GM21619 (cell line): Measurements from ENCODE around the gene OBSL1.

Experiments used
- ATAC-seq: cut with Tn5 transposase; IDR thresholded peaks from one replicate; pipeline ENCODE4 v1.9.1; 2021; ENCODE audit not compliant: unreplicated experiment

OBSL1 gene

GRCh38 chr2:219567791-219568361, 3.5 kb downstream of the OBSL1 start:
- no peak for ATAC-seq

- ATAC-seq = no peak
These were observed 4.2 kb downstream of the OBSL1 start for GRCh38 chr2:219567131-219567530.

GRCh38 chr2:219566640-219567039, 4.7 kb downstream of the OBSL1 start:
- ATAC-seq = no peak

- ATAC-seq = no peak
These were observed 5.9 kb downstream of the OBSL1 start for GRCh38 chr2:219565130-219566080.

- ATAC-seq = no peak
These were observed 7.9 kb downstream of the OBSL1 start for GRCh38 chr2:219563271-219563928.

GRCh38 chr2:219562049-219563020, 9.0 kb downstream of the OBSL1 start:
- ATAC-seq = no peak

GRCh38 chr2:219561179-219562048, 9.9 kb downstream of the OBSL1 start:
- no peak for ATAC-seq

GRCh38 chr2:219560893-219561178, 10.5 kb downstream of the OBSL1 start:
- ATAC-seq = no peak

GRCh38 chr2:219560037-219560892, 11.1 kb downstream of the OBSL1 start:
- ATAC-seq = no peak

- no peak for ATAC-seq
These were observed 12.0 kb downstream of the OBSL1 start for GRCh38 chr2:219559156-219559915.

GRCh38 chr2:219557791-219558785, 13.3 kb downstream of the OBSL1 start:
- ATAC-seq = no peak

- no peak for ATAC-seq
These were observed 14.0 kb downstream of the OBSL1 start for GRCh38 chr2:219557320-219557719.

- ATAC-seq = no peak
These were observed 14.9 kb downstream of the OBSL1 start for GRCh38 chr2:219556413-219556812.

- ATAC-seq = no peak
These were observed 15.4 kb downstream of the OBSL1 start for GRCh38 chr2:219555956-219556355.

- no peak for ATAC-seq
These were observed 17.0 kb downstream of the OBSL1 start for GRCh38 chr2:219554350-219554749.

- no peak for ATAC-seq
These were observed 17.8 kb downstream of the OBSL1 start for GRCh38 chr2:219553463-219553963.

GRCh38 chr2:219553168-219553417, 18.2 kb downstream of the OBSL1 start:
- no peak for ATAC-seq
